LNCAP (cell line): ENCODE measurements around the gene LYSMD1.

Source experiments
- TF ChIP-seq, protein P1 (sequence below): fragments of 450-650 bp; IDR thresholded peaks from 2 replicates; pipeline ENCODE4 v1.5.1; 2017; ENCODE audit warnings: mild to moderate bottlenecking

The LYSMD1 gene

DNA sequence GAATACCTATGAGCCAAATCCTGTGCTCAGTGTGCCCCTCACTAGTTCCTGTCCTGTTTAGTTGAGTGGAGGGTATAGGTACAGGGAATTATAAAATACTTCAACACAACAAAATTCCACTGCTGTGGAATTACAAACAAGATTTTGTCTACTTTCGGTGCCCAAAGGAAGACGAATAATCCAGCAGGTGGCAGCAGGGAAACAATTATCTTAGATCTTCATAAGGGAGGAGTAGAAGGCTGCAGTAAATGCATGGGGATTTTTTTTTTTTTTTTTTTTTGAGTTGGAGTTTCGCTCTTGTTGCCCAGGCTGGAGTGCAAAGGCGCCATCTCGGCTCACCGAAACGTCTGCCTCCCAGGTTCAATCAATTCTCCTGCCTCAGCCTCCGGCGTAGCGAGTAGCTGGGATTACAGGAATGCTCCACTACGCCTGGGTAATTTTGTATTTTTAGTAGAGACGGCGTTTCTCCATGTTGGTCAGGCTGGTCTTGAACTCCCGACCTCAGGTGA, 30.6 kb upstream of the LYSMD1 start:
- TF ChIP-seq, protein P1, sequence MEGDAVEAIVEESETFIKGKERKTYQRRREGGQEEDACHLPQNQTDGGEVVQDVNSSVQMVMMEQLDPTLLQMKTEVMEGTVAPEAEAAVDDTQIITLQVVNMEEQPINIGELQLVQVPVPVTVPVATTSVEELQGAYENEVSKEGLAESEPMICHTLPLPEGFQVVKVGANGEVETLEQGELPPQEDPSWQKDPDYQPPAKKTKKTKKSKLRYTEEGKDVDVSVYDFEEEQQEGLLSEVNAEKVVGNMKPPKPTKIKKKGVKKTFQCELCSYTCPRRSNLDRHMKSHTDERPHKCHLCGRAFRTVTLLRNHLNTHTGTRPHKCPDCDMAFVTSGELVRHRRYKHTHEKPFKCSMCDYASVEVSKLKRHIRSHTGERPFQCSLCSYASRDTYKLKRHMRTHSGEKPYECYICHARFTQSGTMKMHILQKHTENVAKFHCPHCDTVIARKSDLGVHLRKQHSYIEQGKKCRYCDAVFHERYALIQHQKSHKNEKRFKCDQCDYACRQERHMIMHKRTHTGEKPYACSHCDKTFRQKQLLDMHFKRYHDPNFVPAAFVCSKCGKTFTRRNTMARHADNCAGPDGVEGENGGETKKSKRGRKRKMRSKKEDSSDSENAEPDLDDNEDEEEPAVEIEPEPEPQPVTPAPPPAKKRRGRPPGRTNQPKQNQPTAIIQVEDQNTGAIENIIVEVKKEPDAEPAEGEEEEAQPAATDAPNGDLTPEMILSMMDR: peak; percentile 80

DNA sequence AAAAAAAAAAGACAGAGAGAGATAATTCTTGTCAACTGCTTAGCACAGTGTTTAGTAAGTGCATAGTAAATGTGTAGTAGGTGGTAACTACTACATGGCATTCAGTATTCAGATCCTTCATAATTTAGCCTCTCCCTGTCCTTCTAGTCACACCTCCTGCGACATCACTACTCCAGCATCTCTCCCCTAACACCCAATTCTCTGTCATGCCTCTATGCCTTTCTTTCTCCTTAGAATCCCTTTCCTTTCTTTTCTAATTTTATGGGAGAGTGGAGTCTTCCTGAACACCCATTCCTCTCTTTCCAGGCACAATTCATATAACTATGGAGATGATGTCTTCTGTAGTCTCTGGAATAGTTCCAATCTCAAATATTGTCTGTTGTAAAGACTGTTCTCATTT, 28.2 kb upstream of the LYSMD1 start:
- TF ChIP-seq, protein P1: no peak

DNA sequence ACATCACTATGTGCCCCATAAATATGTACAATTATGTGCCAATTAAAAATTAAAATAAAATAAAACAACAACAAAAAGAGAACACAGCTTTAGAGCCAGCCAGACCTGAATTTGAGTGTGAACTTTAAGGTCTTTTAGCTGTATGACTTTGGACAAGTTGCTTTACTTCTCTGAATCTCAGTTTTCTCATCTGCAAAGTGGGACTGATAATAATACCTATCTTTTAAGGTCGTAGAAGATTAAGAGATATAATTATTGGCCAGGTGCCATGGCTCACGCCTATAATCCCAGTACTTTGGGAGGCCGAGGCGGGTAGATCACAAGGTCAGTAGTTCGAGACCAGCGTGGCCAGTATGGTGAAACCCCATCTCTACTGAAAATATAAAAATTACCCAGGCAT, 27.6 kb upstream of the LYSMD1 start:
- TF ChIP-seq, protein P1: no peak

DNA sequence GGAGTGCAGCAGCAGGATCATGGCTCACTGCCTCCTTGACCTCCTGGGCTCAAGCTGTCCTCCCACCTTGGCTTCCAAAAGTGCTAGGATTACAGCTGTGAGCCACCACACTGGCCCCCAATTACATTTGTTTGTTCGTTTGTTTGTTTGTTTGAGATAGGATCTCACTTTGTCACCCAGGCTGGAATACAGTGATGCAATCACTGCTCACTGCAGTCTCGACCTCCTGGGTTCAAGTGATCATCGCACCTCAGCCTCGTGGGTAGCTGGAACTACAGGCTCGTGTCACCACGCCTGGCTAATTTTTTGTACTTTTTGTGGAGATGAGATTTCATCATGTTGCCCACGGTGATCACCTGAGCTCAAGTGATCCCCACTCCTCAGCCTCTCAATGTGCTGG, 26.3 kb upstream of the LYSMD1 start:
- TF ChIP-seq, protein P1: no peak

DNA sequence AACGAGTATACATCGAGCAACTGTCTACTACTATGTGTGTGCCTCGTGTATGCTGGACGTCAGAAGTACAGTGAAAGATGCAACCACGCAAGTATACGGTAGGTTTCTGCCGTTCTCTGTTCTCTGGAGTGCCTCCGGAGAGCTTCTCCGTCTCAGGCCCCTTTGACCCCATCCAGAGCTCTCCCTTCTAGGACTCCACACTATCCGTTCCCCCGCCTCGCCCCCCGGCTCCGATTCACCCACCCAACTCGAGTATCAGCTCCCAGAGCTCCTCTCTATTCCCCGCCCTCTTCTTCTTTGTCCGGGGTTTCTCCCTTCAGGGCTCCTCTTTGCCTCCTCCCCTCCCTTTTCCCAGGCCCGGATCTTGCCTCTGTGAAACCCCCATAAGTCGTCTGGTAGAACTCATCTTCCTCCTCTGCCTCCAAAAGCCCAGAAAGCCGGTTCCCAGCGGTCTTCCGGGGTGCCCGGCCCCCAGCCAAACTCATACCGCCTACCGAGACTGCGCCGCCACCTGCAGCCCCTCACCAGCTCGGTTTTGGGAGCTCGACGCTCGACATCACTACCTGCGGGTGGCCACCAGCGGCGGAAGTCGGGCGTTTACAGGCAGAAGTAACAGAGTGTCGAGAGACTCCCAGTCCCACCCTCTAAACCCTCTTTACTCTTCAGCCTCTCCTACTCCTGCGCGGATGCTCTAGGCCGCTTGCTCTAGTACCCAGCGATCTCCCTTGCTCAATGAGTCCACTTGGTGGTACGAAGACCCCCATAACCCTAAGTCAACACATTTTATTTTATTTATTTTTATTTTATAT, 24.1 kb upstream of the LYSMD1 start, which contains the start of gene VPS72:
TSS of gene VPS72 (minus strand) at position 561 of the 809 bp plus-strand sequence. CDS start at position 485, 76 bp downstream.
- TF ChIP-seq, protein P1: no peak

DNA sequence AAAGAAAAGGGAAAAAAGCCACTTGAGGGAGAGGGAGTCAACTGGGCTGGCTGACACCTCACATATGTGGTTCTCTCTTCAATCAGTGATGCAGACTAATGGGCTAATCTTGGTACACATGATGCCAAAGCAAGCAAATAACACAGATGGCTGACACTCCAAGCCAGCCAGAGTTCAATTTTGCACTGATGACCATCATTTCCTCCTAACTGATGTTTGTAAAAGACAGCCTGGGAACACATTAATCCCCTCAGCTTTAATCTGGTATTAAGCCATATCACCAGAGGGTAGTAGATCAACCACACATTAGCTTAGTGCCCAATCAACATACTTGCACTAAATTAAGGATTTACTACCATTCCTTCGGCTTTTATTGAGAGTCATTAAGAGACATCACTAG, 21.5 kb upstream of the LYSMD1 start:
- TF ChIP-seq, protein P1: no peak

DNA sequence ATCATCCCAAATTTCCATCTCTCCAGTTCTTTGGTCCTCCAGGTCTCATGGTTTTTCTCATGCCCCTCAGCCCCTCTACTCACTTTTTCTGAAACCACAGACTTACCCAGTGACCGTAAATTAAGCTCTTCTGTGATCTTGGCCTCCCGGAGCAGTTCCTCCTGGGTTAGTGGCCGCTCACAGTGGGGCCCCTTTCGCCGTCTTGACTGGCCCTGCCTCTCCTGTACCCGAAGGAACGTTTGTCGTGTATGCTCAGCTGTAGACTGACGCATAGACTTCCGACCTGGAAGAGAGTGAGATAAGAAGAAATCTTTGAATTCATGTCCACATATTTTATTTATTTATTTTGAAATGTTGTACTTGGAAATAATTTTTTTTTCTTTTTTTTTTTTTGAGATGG, 18.5 kb upstream of the LYSMD1 start:
- TF ChIP-seq, protein P1: no peak
